PFSK-1 (cell line): ENCODE measurements around the gene ZBTB9.

ENCODE experiments used
- FOXP2 ChIP-seq: optimal IDR thresholded peaks from 2 replicates; pipeline ENCODE3; 2011; ENCODE audit warnings: borderline replicate concordance, control low read depth, inconsistent platforms; ENCODE audit not compliant: insufficient read depth; ENCODE audit errors: extremely low read length, extremely low read depth
- POLR2AphosphoS5 ChIP-seq: IDR thresholded peaks from 2 replicates; pipeline ENCODE4 v1.6.1; 2012; ENCODE audit warnings: low read depth, mild to moderate bottlenecking, control low read depth, low read length, moderate library complexity
- SIN3A ChIP-seq: IDR thresholded peaks from 2 replicates; pipeline ENCODE4 v1.6.1; 2012; ENCODE audit warnings: mild to moderate bottlenecking, low read length, moderate library complexity, borderline replicate concordance; ENCODE audit not compliant: insufficient read depth
- TAF1 ChIP-seq: IDR thresholded peaks from 2 replicates; pipeline ENCODE4 v1.6.1; 2012; ENCODE audit warnings: low read length, control low read depth, borderline replicate concordance; ENCODE audit not compliant: insufficient read depth
- TF ChIP-seq, protein P1 (sequence below), 2 experiments: IDR thresholded peaks; 2 replicates each; pipeline versions ENCODE4 v1.6.1 to v1.8.0; 2011 to 2012; ENCODE audit warnings: low read depth in 2 of 2, low read length in 2 of 2, control low read depth in 1 of 2, inconsistent platforms in 1 of 2, mild to moderate bottlenecking in 1 of 2, moderate library complexity in 1 of 2; ENCODE audit not compliant: insufficient read depth in 1 of 2

ZBTB9 gene

DNA sequence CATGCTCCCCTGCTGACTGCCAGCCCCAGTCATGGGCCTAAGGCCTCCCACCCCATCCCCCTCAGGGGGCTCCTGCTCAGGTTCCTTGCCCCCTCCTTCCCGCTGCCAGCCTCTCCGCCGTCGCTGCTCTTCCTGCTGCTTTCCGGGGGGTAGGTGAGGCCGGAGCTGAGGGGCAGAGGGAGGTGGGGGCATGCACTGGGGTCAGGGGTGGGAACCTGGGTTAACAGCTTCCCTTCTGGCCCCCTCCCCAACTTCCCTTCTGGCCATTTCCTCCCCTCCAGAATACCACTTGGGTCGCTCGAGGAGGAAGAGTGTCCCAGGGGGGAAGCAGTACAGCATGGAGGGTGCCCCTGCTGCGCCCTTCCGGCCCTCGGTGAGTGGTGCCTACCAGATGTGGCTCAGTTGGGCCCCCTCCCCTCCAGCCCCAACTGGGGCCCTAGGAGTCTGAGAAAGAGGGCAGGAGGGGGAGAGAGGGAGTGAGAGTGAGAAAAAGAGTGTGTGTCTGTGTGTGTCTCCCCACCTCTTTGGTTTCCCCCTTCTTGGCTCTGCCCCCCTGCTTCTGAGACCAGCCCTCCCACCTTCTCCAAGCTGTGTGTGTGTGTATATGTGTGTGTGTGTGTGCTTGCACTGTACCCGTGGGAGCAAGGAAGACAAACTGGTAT is 22.4 kb upstream of the ZBTB9 start:
- TF ChIP-seq SIN3A (no peak), POLR2AphosphoS5 (no peak), TAF1 (no peak), FOXP2 (no peak)
- TF ChIP-seq, protein P1, sequence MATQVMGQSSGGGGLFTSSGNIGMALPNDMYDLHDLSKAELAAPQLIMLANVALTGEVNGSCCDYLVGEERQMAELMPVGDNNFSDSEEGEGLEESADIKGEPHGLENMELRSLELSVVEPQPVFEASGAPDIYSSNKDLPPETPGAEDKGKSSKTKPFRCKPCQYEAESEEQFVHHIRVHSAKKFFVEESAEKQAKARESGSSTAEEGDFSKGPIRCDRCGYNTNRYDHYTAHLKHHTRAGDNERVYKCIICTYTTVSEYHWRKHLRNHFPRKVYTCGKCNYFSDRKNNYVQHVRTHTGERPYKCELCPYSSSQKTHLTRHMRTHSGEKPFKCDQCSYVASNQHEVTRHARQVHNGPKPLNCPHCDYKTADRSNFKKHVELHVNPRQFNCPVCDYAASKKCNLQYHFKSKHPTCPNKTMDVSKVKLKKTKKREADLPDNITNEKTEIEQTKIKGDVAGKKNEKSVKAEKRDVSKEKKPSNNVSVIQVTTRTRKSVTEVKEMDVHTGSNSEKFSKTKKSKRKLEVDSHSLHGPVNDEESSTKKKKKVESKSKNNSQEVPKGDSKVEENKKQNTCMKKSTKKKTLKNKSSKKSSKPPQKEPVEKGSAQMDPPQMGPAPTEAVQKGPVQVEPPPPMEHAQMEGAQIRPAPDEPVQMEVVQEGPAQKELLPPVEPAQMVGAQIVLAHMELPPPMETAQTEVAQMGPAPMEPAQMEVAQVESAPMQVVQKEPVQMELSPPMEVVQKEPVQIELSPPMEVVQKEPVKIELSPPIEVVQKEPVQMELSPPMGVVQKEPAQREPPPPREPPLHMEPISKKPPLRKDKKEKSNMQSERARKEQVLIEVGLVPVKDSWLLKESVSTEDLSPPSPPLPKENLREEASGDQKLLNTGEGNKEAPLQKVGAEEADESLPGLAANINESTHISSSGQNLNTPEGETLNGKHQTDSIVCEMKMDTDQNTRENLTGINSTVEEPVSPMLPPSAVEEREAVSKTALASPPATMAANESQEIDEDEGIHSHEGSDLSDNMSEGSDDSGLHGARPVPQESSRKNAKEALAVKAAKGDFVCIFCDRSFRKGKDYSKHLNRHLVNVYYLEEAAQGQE (IDR thresholded peaks at IDR 0.05; ENCODE audit: insufficient read depth in 1 of 2, low read depth in 2 of 2, low read length in 2 of 2) = no peak

DNA sequence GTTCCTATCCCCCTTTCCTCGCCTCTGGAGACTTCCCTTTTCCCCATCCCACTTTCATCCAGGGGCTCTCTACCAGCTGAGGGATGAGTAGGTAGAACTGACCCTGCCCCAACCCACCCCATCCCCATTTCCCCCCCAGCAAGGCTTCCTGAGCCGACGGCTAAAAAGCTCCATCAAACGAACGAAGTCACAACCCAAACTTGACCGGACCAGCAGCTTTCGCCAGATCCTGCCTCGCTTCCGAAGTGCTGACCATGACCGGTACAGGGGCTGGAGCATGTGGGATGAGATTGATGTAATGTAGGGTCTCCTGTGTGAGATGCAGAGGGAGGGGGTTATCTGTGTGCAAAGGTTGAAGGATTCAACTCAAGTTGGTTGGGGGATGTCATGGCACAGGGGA is 21.8 kb upstream of the ZBTB9 start:
- TF ChIP-seq TAF1 (no peak), FOXP2 (no peak), POLR2AphosphoS5 (no peak), SIN3A (no peak)
- TF ChIP-seq, protein P1 (IDR thresholded peaks at IDR 0.05; ENCODE audit: insufficient read depth in 1 of 2, low read depth in 2 of 2, low read length in 2 of 2) = no peak

DNA sequence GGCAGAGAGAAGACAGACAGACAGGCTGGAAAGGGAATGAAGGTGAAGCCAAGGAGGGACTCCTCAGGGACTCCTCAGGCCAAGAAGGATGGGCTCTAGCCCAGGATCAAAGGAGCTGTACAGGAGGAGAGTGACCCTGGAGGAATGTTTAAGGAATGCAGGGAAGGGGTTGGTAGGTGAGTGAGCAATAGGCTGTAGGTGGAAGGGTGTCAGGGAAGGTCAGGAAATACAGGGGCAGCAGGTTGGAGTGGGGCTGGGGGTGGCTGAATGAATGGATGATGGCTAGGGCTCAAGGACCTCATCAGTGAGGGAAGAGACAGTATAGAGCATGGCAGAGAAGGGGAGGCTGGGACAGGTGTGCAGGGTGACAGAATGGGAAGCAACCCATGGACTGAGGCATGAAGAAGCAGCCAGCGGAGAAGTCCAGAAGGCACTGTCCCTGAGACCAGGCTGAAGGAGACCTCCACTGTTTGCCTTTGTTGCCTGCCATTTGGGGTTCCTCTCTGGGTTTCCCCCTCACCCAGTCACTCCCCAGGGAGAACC is 21.3 kb upstream of the ZBTB9 start:
- TF ChIP-seq SIN3A (no peak), FOXP2 (no peak), TAF1 (no peak), POLR2AphosphoS5 (no peak)
- TF ChIP-seq, protein P1 (IDR thresholded peaks at IDR 0.05; ENCODE audit: insufficient read depth in 1 of 2, low read depth in 2 of 2, low read length in 2 of 2) = no peak

DNA sequence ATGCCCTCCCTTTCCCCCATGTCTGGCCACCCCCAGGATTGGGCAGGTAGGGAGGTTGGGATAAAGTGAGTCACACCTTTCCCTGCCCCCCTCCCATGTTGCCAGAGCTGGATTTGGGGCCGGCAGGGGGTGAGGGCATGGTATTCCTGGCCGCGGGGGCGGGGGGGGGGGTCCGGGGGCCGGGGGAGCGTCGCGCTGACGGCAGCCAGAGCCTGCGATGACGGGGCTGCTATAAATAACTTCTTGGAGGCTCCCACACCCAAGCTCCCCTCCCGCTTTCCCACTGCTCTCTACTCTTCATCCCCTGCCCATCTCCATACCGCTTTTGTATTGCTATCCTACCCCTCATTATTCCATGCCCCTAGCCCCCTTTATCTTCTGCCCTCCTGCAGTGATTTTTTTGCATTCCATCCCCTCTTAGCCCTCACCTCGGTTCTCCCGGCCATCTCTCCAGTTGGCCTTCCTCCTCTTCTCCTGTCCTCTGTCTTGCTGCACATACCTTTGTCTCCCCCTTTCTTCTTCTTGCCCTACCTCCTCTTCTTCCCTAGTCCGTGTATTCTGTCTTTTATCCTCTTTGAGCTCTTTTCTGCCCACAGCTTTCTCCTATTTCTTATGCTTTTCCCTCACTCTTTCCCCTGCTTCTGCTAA is 20.7 kb upstream of the ZBTB9 start:
- no peak for TF ChIP-seq SIN3A
- TF ChIP-seq, protein P1 (IDR thresholded peaks at IDR 0.05; ENCODE audit: insufficient read depth in 1 of 2, low read depth in 2 of 2, low read length in 2 of 2) = no peak
- TF ChIP-seq POLR2AphosphoS5 = no peak
- no peak for TF ChIP-seq FOXP2
- TF ChIP-seq TAF1 = no peak

DNA sequence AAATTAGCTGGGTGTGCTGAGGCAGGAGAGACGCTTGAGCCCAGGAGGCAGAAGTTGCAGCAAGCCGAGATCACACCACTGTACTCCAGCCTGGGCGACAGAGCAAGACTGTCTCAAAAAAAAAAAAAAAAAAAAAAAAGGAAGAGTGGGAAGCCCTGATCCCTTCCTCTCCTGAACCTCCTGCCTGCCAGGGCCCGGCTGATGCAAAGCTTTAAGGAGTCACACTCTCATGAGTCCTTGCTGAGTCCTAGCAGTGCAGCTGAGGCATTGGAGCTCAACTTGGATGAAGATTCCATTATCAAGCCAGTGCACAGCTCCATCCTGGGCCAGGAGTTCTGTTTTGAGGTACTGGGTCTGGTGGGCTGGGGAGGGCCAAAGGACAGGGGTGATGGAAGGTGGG is 19.4 kb upstream of the ZBTB9 start:
- TF ChIP-seq TAF1 = no peak
- no peak for TF ChIP-seq POLR2AphosphoS5
- no peak for TF ChIP-seq FOXP2
- no peak for TF ChIP-seq SIN3A
- TF ChIP-seq, protein P1 (IDR thresholded peaks at IDR 0.05; ENCODE audit: insufficient read depth in 1 of 2, low read depth in 2 of 2, low read length in 2 of 2) = no peak
